Left ventricle myocardium superior (tissue), 1 donor: Measurements from ENCODE around the gene PHF23. TPM values are rescaled to one million over a fixed set of nuclear protein-coding genes. Genes with fewer than 3 reads are reported as not detected.

ENCODE experiments used
- ATAC-seq: fragments of 200-7000 bp; cut with Tn5 transposase; one replicate; pipeline ENCODE4 v1.9.1; 2020; ENCODE audit warnings: mild to moderate bottlenecking, moderate library complexity
- DNase-seq: peaks from one replicate; pipeline ENCODE4 v3.0.0-alpha.2; 2020
- intact Hi-C: fragments of 100-400 bp; cut with micrococcal nuclease; formaldehyde crosslinking; loops from one replicate; pipeline ENCODE4 v1.11.0; 2022
- microRNA-seq: library from miRNA; unstranded; fragments of <30 nt; microRNA quantifications from one replicate; pipeline ENCODE4 v1.2.0, GENCODE V29; 2020; ENCODE audit warnings: borderline number of aligned reads
- total RNA-seq: library from RNA; stranded (reverse); fragmentation: NEBNext Ultra II Directional; extraction: Animal tissue kit (Norgen Biotek cat#: 25700); gene quantifications from one replicate; pipeline ENCODE4 v1.2.1, GENCODE V29; 2021
- donor health status: DM: no; HTN: yes; CAD: no; lungs with severe emphysema.

PHF23 gene
- total RNA-seq, 1 donor from 2014 or later = 29.4 TPM

DNA sequence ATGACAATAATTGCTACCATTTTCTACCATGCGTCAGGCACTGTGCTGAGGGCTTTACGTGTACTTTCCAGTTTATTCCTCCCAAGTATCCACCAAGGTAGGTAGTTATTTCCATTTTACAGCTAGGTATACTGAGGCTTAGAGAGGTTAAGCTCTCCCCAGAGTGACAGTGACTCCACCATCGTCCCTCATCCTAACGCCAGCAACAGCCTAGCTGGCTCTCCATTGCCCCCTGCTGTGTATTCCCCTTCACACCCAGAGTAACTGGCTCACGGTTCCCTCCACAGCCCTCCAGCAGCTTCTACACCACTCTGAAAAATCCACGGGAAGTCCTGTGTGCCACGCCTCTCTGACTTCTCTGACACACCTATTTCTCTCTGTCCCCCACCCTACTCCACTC, 53.0 kb downstream of the PHF23 start:
- no peak for ATAC-seq
- DNase-seq = no peak
- intact Hi-C loops = no loop called here

Small RNA genes lying within 50 kb of the gene (microRNA-seq; reads per million reads assigned to microRNA genes)
- gene MIR324 = 1,005 reads per million, percentile 76 among the genes with 10 or more reads in this experiment

Other genes starting within 250 kb of the PHF23 start
- not detected for gene ALOX12, start 243.4 kb downstream of the PHF23 start, total RNA-seq
- 174 TPM for gene RNASEK, start 226.8 kb downstream of the PHF23 start, total RNA-seq
- gene BCL6B, start 216.4 kb downstream of the PHF23 start, total RNA-seq = 13.1 TPM
- 1.2 TPM for gene SLC16A13, start 203.4 kb downstream of the PHF23 start, total RNA-seq
- gene SLC16A11, start 195.4 kb downstream of the PHF23 start, total RNA-seq = 0.47 TPM
- 4.4 TPM for gene CLEC10A, start 159.2 kb downstream of the PHF23 start, total RNA-seq
- 0.30 TPM for gene ASGR2, start 124.6 kb downstream of the PHF23 start, total RNA-seq
- 0.30 TPM for gene ASGR1, start 60.1 kb downstream of the PHF23 start, total RNA-seq
- 21.3 TPM for gene DLG4, start 19.6 kb downstream of the PHF23 start, total RNA-seq
- gene ACADVL, start 19.5 kb downstream of the PHF23 start, total RNA-seq = 2,270 TPM
- 23.5 TPM for gene DVL2, start 4.9 kb downstream of the PHF23 start, total RNA-seq
- gene GABARAP, start 3.0 kb upstream of the PHF23 start, total RNA-seq = 456 TPM
- 122 TPM for gene CTDNEP1, start 12.3 kb upstream of the PHF23 start, total RNA-seq
- gene ELP5, start 12.8 kb upstream of the PHF23 start, total RNA-seq = 85.3 TPM
- 1.8 TPM for gene CLDN7, start 23.0 kb upstream of the PHF23 start, total RNA-seq
- 170 TPM for gene SLC2A4, start 42.3 kb upstream of the PHF23 start, total RNA-seq
- gene YBX2, start 55.2 kb upstream of the PHF23 start, total RNA-seq = 0.77 TPM
- 311 TPM for gene EIF5A, start 68.2 kb upstream of the PHF23 start, total RNA-seq
- gene GPS2, start 75.9 kb upstream of the PHF23 start, total RNA-seq = 75.0 TPM
- gene NEURL4, start 89.9 kb upstream of the PHF23 start, total RNA-seq = 34.7 TPM
- gene ACAP1, start 97.1 kb upstream of the PHF23 start, total RNA-seq = 17.3 TPM
- 3.6 TPM for gene KCTD11, start 112.7 kb upstream of the PHF23 start, total RNA-seq
- gene TMEM95, start 115.7 kb upstream of the PHF23 start, total RNA-seq = not detected
- gene TNK1, start 141.6 kb upstream of the PHF23 start, total RNA-seq = 2.2 TPM
- 16.1 TPM for gene PLSCR3, start 155.1 kb upstream of the PHF23 start, total RNA-seq
- gene TMEM256, start 164.6 kb upstream of the PHF23 start, total RNA-seq = 53.5 TPM
- 6.5 TPM for gene NLGN2, start 168.4 kb upstream of the PHF23 start, total RNA-seq
- gene SPEM1, start 180.9 kb upstream of the PHF23 start, total RNA-seq = not detected
- gene SPEM2, start 186.2 kb upstream of the PHF23 start, total RNA-seq = not detected
- gene SPEM3, start 189.4 kb upstream of the PHF23 start, total RNA-seq = not detected
- 2.1 TPM for gene TMEM102, start 196.0 kb upstream of the PHF23 start, total RNA-seq
- 13.8 TPM for gene FGF11, start 200.1 kb upstream of the PHF23 start, total RNA-seq
- 9.6 TPM for gene CHRNB1, start 205.6 kb upstream of the PHF23 start, total RNA-seq
- 70.9 TPM for gene ZBTB4, start 240.2 kb upstream of the PHF23 start, total RNA-seq
- not detected for gene SLC35G6, start 242.0 kb upstream of the PHF23 start, total RNA-seq
- 39.1 TPM for gene POLR2A, start 244.9 kb upstream of the PHF23 start, total RNA-seq